Kidney capillary endothelial cell (primary cell): Measurements from ENCODE around the gene CFAP46.
"Not testable (repeated sequence)": the region's sequence is repeated elsewhere in the genome, so short reads cannot be mapped to it uniquely, and the experiment has no call there.

Experiments
- DNase-seq: peaks from one replicate; pipeline ENCODE4 v3.0.0-alpha.2; 2018; ENCODE audit warnings: low spot score

The CFAP46 gene

GRCh38 chr10:132943791-132944404, 1.5 kb upstream of the CFAP46 start:
- DNase-seq, result no peak

- no peak for DNase-seq
Observed at GRCh38 chr10:132943058-132943790, 854 bp upstream of the CFAP46 start.

GRCh38 chr10:132941640-132942051, 724 bp downstream of the CFAP46 start:
- no peak for DNase-seq

GRCh38 chr10:132940791-132941465, 1.4 kb downstream of the CFAP46 start:
- no peak for DNase-seq

GRCh38 chr10:132939957-132940790, 2.2 kb downstream of the CFAP46 start:
- DNase-seq, result peak; percentile 44

GRCh38 chr10:132939378-132939955, 2.9 kb downstream of the CFAP46 start:
- DNase-seq, result no peak

- DNase-seq, result no peak
Observed at GRCh38 chr10:132938472-132939339, 3.7 kb downstream of the CFAP46 start.

- DNase-seq, result no peak
Observed at GRCh38 chr10:132937861-132938260, 4.5 kb downstream of the CFAP46 start.

GRCh38 chr10:132934953-132935352, 7.4 kb downstream of the CFAP46 start:
- DNase-seq, result no peak

- no peak for DNase-seq
Observed at GRCh38 chr10:132933308-132934042, 8.9 kb downstream of the CFAP46 start.

- no peak for DNase-seq
Observed at GRCh38 chr10:132932461-132933307, 9.7 kb downstream of the CFAP46 start.

GRCh38 chr10:132931258-132932250, 10.8 kb downstream of the CFAP46 start:
- DNase-seq, result not testable (repeated sequence)

- DNase-seq, result not testable (repeated sequence)
Observed at GRCh38 chr10:132930701-132931100, 11.7 kb downstream of the CFAP46 start.

- no peak for DNase-seq
Observed at GRCh38 chr10:132929953-132930548, 12.3 kb downstream of the CFAP46 start.

GRCh38 chr10:132929480-132929879, 12.9 kb downstream of the CFAP46 start:
- DNase-seq, result no peak

GRCh38 chr10:132928261-132928660, 14.1 kb downstream of the CFAP46 start:
- no peak for DNase-seq

GRCh38 chr10:132927824-132928223, 14.5 kb downstream of the CFAP46 start:
- DNase-seq, result no peak
